ENCODE measurements around the gene MRPS27.

The MRPS27 gene

GRCh38 chr5:72243706-72244105, 76.3 kb downstream of the MRPS27 start:
- no peak overlapping the region for H3K4me3 ChIP-seq (IDR thresholded peaks at IDR 0.05; ENCODE audit: insufficient read depth, low read depth, low read length)
- H3K4me2 ChIP-seq, result no peak overlapping the region
- H3K27ac ChIP-seq, result no peak overlapping the region
- H3K36me3 ChIP-seq (ENCODE audit: insufficient read depth), result no peaks in the 10 kb centered on the region
- H3K79me2 ChIP-seq (ENCODE audit: insufficient read depth, low read depth), result no peaks in the 10 kb centered on the region
- TF ChIP-seq CTCF (conservative IDR thresholded peaks at IDR 0.05; ENCODE audit: low read depth, low read length), result no peak
- H3K9ac ChIP-seq, result no peak overlapping the region
- peaks cover 33% of the 10 kb centered on the region for H3K4me1 ChIP-seq (ENCODE audit: low read depth, poor library complexity, severe bottlenecking)
- no peak overlapping the region for H2AFZ ChIP-seq (ENCODE audit: low read depth)
- no peaks in the 10 kb centered on the region for H3K27me3 ChIP-seq (ENCODE audit: insufficient read depth, low read depth)
- H4K20me1 ChIP-seq (ENCODE audit: insufficient read depth), result peaks cover 7% of the 10 kb centered on the region; the same call in 1 of the 2 replicates

- H3K79me2 ChIP-seq (ENCODE audit: insufficient read depth, low read depth), result no peaks in the 10 kb centered on the region
These were observed 77.1 kb downstream of the MRPS27 start for GRCh38 chr5:72242796-72243475.

GRCh38 chr5:72241346-72242003, 78.6 kb downstream of the MRPS27 start:
- no peaks in the 10 kb centered on the region for H3K36me3 ChIP-seq (ENCODE audit: insufficient read depth)
- H3K4me1 ChIP-seq (ENCODE audit: low read depth, poor library complexity, severe bottlenecking), result peaks cover 25% of the 10 kb centered on the region
- H3K27me3 ChIP-seq (ENCODE audit: insufficient read depth, low read depth), result no peaks in the 10 kb centered on the region
- H4K20me1 ChIP-seq (ENCODE audit: insufficient read depth), result peaks cover 7% of the 10 kb centered on the region; the same call in 1 of the 2 replicates
- H3K79me2 ChIP-seq (ENCODE audit: insufficient read depth, low read depth), result no peaks in the 10 kb centered on the region
- no peak overlapping the region for H3K4me2 ChIP-seq
- TF ChIP-seq CTCF (conservative IDR thresholded peaks at IDR 0.05; ENCODE audit: low read depth, low read length), result no peak
- H3K9ac ChIP-seq, result no peak overlapping the region
- no peak overlapping the region for H3K4me3 ChIP-seq (IDR thresholded peaks at IDR 0.05; ENCODE audit: insufficient read depth, low read depth, low read length)
- H2AFZ ChIP-seq (ENCODE audit: low read depth), result no peak overlapping the region
- no peak overlapping the region for H3K27ac ChIP-seq

More at GRCh38 chr5:72242796-72243475, 77.1 kb downstream of the MRPS27 start:
- no peak overlapping the region for H3K4me2 ChIP-seq
- TF ChIP-seq CTCF (conservative IDR thresholded peaks at IDR 0.05; ENCODE audit: low read depth, low read length), result no peak
- no peak overlapping the region for H3K27ac ChIP-seq
- no peaks in the 10 kb centered on the region for H3K27me3 ChIP-seq (ENCODE audit: insufficient read depth, low read depth)
- no peak overlapping the region for H3K9ac ChIP-seq
- H3K4me3 ChIP-seq (IDR thresholded peaks at IDR 0.05; ENCODE audit: insufficient read depth, low read depth, low read length), result no peak overlapping the region
- H3K36me3 ChIP-seq (ENCODE audit: insufficient read depth), result no peaks in the 10 kb centered on the region
- peaks cover 7% of the 10 kb centered on the region; the same call in 1 of the 2 replicates for H4K20me1 ChIP-seq (ENCODE audit: insufficient read depth)
- peaks cover 33% of the 10 kb centered on the region for H3K4me1 ChIP-seq (ENCODE audit: low read depth, poor library complexity, severe bottlenecking)
- no peak overlapping the region for H2AFZ ChIP-seq (ENCODE audit: low read depth)

- H3K9ac ChIP-seq, result no peak overlapping the region
- H2AFZ ChIP-seq (ENCODE audit: low read depth), result no peak overlapping the region
- H3K4me2 ChIP-seq, result no peak overlapping the region
- no peaks in the 10 kb centered on the region for H3K79me2 ChIP-seq (ENCODE audit: insufficient read depth, low read depth)
- H3K27ac ChIP-seq, result no peak overlapping the region
- H3K27me3 ChIP-seq (ENCODE audit: insufficient read depth, low read depth), result no peaks in the 10 kb centered on the region
- H3K4me3 ChIP-seq (IDR thresholded peaks at IDR 0.05; ENCODE audit: insufficient read depth, low read depth, low read length), result no peak overlapping the region
- no peaks in the 10 kb centered on the region for H4K20me1 ChIP-seq (ENCODE audit: insufficient read depth)
- TF ChIP-seq CTCF (conservative IDR thresholded peaks at IDR 0.05; ENCODE audit: low read depth, low read length), result no peak
- H3K4me1 ChIP-seq (ENCODE audit: low read depth, poor library complexity, severe bottlenecking), result peaks cover 15% of the 10 kb centered on the region
- H3K36me3 ChIP-seq (ENCODE audit: insufficient read depth), result no peaks in the 10 kb centered on the region
These were observed 81.2 kb downstream of the MRPS27 start for GRCh38 chr5:72238712-72239445.
